IMR-90 (cell line): ENCODE measurements around the gene PRSS33. TPM values are rescaled to one million over a fixed set of nuclear protein-coding genes. Genes with fewer than 3 reads are reported as not detected.
A peak's percentile ranks its signal among the peaks of the same experiment; 100 is the strongest.

Experiments used
- ATAC-seq: fragments of 200-7000 bp; cut with Tn5 transposase; 2 replicates; pipeline ENCODE4 v1.9.1; 2020; ENCODE audit warnings: low read depth, mild to moderate bottlenecking, moderate library complexity
- BruUV-seq: library from RNA; stranded (reverse); fragments of 400-500 nt; replicated peaks from 2 replicates; lab custom pipeline; 2021; lab: Mats Ljungman, UMichigan
- CTCF ChIA-PET: fragments of 300-600 bp; formaldehyde crosslinking; extraction: SDS; loops from one replicate; lab custom pipeline; 2021; ENCODE audit warnings: antibody characterized with exemption; lab: Yijun Ruan, JAX
- POLR2A ChIA-PET: fragments of 300-600 bp; sonication (Branson Sonifier 250); formaldehyde crosslinking; loops from one replicate; lab custom pipeline; 2022; ENCODE audit warnings: antibody characterized with exemption; ENCODE audit not compliant: unreplicated experiment; lab: Charles Lee
- DNase-seq: peaks from one replicate; pipeline ENCODE4 v3.0.0; 2013
- H2AFZ ChIP-seq: replicated peaks from 2 replicates; pipeline ENCODE3; 2013; ENCODE audit warnings: low read length, mild to moderate bottlenecking; ENCODE audit not compliant: poor library complexity
- H2AK5ac ChIP-seq: 2 replicates; pipeline ENCODE4 v1.6.1; 2013; ENCODE audit warnings: low read depth, low read length, inconsistent platforms
- H2AK9ac ChIP-seq: replicated peaks from 2 replicates; pipeline ENCODE3; 2013; ENCODE audit warnings: mild to moderate bottlenecking, low read depth, low read length, moderate library complexity; ENCODE audit not compliant: poor library complexity
- H2BK120ac ChIP-seq: 2 replicates; pipeline ENCODE4 v1.6.1; 2013; ENCODE audit warnings: low read depth, low read length, inconsistent platforms
- H2BK15ac ChIP-seq: 3 replicates; pipeline ENCODE4 v1.6.1; 2013; ENCODE audit warnings: low read depth, low read length, inconsistent platforms
- H2BK20ac ChIP-seq: 2 replicates; pipeline ENCODE4 v1.6.1; 2013; ENCODE audit warnings: low read depth, mild to moderate bottlenecking, inconsistent platforms, low read length, moderate library complexity
- H2BK5ac ChIP-seq: 2 replicates; pipeline ENCODE4 v1.6.1; 2013; ENCODE audit warnings: mild to moderate bottlenecking, low read depth, low read length, inconsistent platforms; ENCODE audit not compliant: poor library complexity, severe bottlenecking
- H3K14ac ChIP-seq: replicated peaks from 2 replicates; pipeline ENCODE4 v1.6.1; 2013; ENCODE audit warnings: low read depth, low read length, inconsistent platforms
- H3K18ac ChIP-seq: 2 replicates; pipeline ENCODE4 v1.6.1; 2013; ENCODE audit warnings: low read depth, low read length, control low read depth
- H3K23ac ChIP-seq: 2 replicates; pipeline ENCODE4 v1.6.1; 2013; ENCODE audit warnings: low read depth, low read length, inconsistent platforms
- H3K27ac ChIP-seq: 2 replicates; pipeline ENCODE4 v1.5.1; 2013; ENCODE audit warnings: mild to moderate bottlenecking, control low read depth, low read length; ENCODE audit not compliant: insufficient read depth
- H3K27me3 ChIP-seq: 2 replicates; pipeline ENCODE4 v1.6.1; 2013; ENCODE audit warnings: low read length; ENCODE audit not compliant: control insufficient read depth, insufficient read depth
- H3K36me3 ChIP-seq: 2 replicates; pipeline ENCODE4 v1.6.1; 2013; ENCODE audit warnings: low read length, mixed read lengths; ENCODE audit not compliant: control insufficient read depth, insufficient read depth
- H3K4ac ChIP-seq: 2 replicates; pipeline ENCODE4 v1.6.1; 2013; ENCODE audit warnings: low read depth, low read length, inconsistent platforms
- H3K4me1 ChIP-seq: 2 replicates; pipeline ENCODE4 v1.6.1; 2013; ENCODE audit warnings: low read length, mixed read lengths; ENCODE audit not compliant: control insufficient read depth, insufficient read depth
- H3K4me2 ChIP-seq: 2 replicates; pipeline ENCODE4 v1.6.1; 2013; ENCODE audit warnings: low read depth, mild to moderate bottlenecking, control low read depth, low read length, moderate library complexity
- H3K4me3 ChIP-seq: 2 replicates; pipeline ENCODE4 v1.5.1; 2013; ENCODE audit warnings: low read depth, mild to moderate bottlenecking, control low read depth, low read length, moderate library complexity; ENCODE audit not compliant: insufficient read depth
- H3K56ac ChIP-seq: 2 replicates; pipeline ENCODE4 v1.6.1; 2013; ENCODE audit warnings: low read length, inconsistent platforms; ENCODE audit not compliant: insufficient read depth; ENCODE audit errors: extremely low read depth
- H3K79me1 ChIP-seq, 2 experiments: 2 replicates each; pipeline ENCODE4 v1.6.1; 2013; ENCODE audit warnings: low read length in 2 of 2, inconsistent platforms in 1 of 2, low read depth in 1 of 2
- H3K9ac ChIP-seq: 2 replicates; pipeline ENCODE4 v1.6.1; 2013; ENCODE audit warnings: low read depth, low read length, control low read depth
- H3K9me1 ChIP-seq: 2 replicates; pipeline ENCODE4 v1.6.1; 2013; ENCODE audit warnings: low read length, inconsistent platforms; ENCODE audit not compliant: insufficient read depth
- H3K9me3 ChIP-seq: 2 replicates; pipeline ENCODE4 v1.6.1; 2013; ENCODE audit warnings: low read length; ENCODE audit not compliant: control insufficient read depth, insufficient read depth
- H4K20me1 ChIP-seq: 2 replicates; pipeline ENCODE4 v1.6.1; 2013; ENCODE audit warnings: low read length, inconsistent platforms; ENCODE audit not compliant: insufficient read depth
- H4K5ac ChIP-seq: 2 replicates; pipeline ENCODE4 v1.6.1; 2013; ENCODE audit warnings: mild to moderate bottlenecking, low read depth, low read length, control low read depth
- H4K8ac ChIP-seq, 2 experiments: 2 replicates each; pipeline ENCODE4 v1.6.1; 2013; ENCODE audit warnings: low read depth in 2 of 2, low read length in 2 of 2, control low read depth in 1 of 2, inconsistent platforms in 1 of 2
- H4K91ac ChIP-seq: 2 replicates; pipeline ENCODE4 v1.6.1; 2013; ENCODE audit warnings: low read depth, low read length, inconsistent platforms; ENCODE audit not compliant: insufficient read depth
- BHLHE40 ChIP-seq: fragments of 150-350 bp; IDR thresholded peaks from 2 replicates; pipeline ENCODE4 v1.6.1; 2016; ENCODE audit warnings: mild to moderate bottlenecking, low read depth, low read length
- CEBPB ChIP-seq: IDR thresholded peaks from 2 replicates; pipeline ENCODE4 v1.6.1; 2012; ENCODE audit warnings: low read depth, low read length, improper control_type of control experiment
- FOS ChIP-seq: fragments of 150-350 bp; IDR thresholded peaks from 2 replicates; pipeline ENCODE4 v1.6.1; 2016; ENCODE audit warnings: low read depth, low read length
- MAZ ChIP-seq: IDR thresholded peaks from 2 replicates; pipeline ENCODE4 v1.6.1; 2012; ENCODE audit warnings: low read depth, mild to moderate bottlenecking, low read length, improper control_type of control experiment, moderate library complexity, borderline replicate concordance
- NFE2L2 ChIP-seq: fragments of 150-350 bp; IDR thresholded peaks from 2 replicates; pipeline ENCODE4 v1.6.1; 2016; ENCODE audit warnings: low read depth, mild to moderate bottlenecking, low read length
- POLR2A ChIP-seq: IDR thresholded peaks from 2 replicates; pipeline ENCODE4 v1.6.1; 2012; ENCODE audit warnings: mild to moderate bottlenecking, low read depth, low read length
- RAD21 ChIP-seq: IDR thresholded peaks from 2 replicates; pipeline ENCODE4 v1.6.1; 2012; ENCODE audit warnings: low read length, improper control_type of control experiment
- RCOR1 ChIP-seq: IDR thresholded peaks from 2 replicates; pipeline ENCODE4 v1.6.1; 2012; ENCODE audit warnings: mild to moderate bottlenecking, low read length, improper control_type of control experiment; ENCODE audit not compliant: insufficient replicate concordance
- SMC3 ChIP-seq: fragments of 150-350 bp; IDR thresholded peaks from 2 replicates; pipeline ENCODE4 v1.6.1; 2016; ENCODE audit warnings: low read depth, mild to moderate bottlenecking, antibody characterized with exemption, low read length, moderate library complexity
- WGBS, 2 experiments: methylation state at CpG; one replicate each; pipeline versions ENCODE4 v1.1.5 to v1.1.7; 2013; ENCODE audit warnings: missing lambda C conversion rate in 2 of 2; ENCODE audit not compliant: insufficient read length in 1 of 2; ENCODE audit errors: extremely low coverage in 2 of 2; 5-methylcytosine and 5-hydroxymethylcytosine counted together
- dilution Hi-C: fragments of 300-500 bp; cut with HindIII; formaldehyde crosslinking; loops from one replicate; pipeline ENCODE4 v1.14.3; 2018; ENCODE audit warnings: low sequenced_read_pairs; ENCODE audit not compliant: unreplicated experiment
- in situ Hi-C: fragments of 300-500 bp; cut with MboI; formaldehyde crosslinking; loops from 3 replicates; pipeline ENCODE4 v1.14.3; 2019; ENCODE audit warnings: low sequenced_read_pairs, inconsistent platforms, mixed read lengths
- intact Hi-C: fragments of 100-400 bp; cut with micrococcal nuclease; formaldehyde crosslinking; loops from 2 replicates; pipeline ENCODE4 v1.10.0; 2022
- polyA plus RNA-seq, 3 experiments: library from polyadenylated mRNA; depleted of rRNA; stranded (reverse); fragments of >200 nt; gene quantifications; 2 replicates each; pipeline ENCODE4 v1.2.3, GENCODE V29; 2012; ENCODE audit warnings: low replicate concordance in 1 of 3
- total RNA-seq: library from RNA; depleted of rRNA; stranded (reverse); fragments of >200 nt; gene quantifications from 2 replicates; pipeline ENCODE4 v1.2.3, GENCODE V29; 2012
- TF ChIP-seq, protein P1 (sequence below): fragments of 150-350 bp; IDR thresholded peaks from 2 replicates; pipeline ENCODE4 v1.6.1; 2017; ENCODE audit warnings: mild to moderate bottlenecking, antibody characterized with exemption, low read length, low read depth

Gene PRSS33
- total and polyA plus RNA-seq, 2 of the 4 experiments (the other 2 are of a cell fraction) = not detected

DNA sequence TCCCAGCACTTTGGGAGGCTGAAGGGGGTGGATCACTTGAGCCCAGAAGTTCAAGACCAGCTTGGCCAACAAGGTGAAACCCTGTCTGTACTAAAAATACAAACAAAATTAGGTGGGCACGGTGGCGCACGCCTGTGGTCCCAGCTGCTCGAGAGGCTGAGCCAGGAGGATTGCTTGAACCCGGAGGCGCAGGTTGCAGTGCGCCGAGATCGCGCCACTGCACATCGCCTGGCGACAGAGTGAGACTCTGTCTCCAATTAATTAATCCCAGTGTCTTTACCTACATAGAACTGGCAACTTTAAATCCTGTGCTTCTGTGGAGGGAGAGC is 8.8 kb downstream of the PRSS33 start:
- Histone ChIP-seq H3K4me1 (peaks cover 4% of the 10 kb centered on the region), H3K23ac (peak overlapping the region; percentile 99; the same call in 1 of the 2 replicates), H3K27me3 (peaks cover 6% of the 10 kb centered on the region; the same call in 1 of the 2 replicates), H3K36me3 (peaks cover 16% of the 10 kb centered on the region), H3K9me1 (peaks cover 10% of the 10 kb centered on the region), H2BK120ac (no peak overlapping the region), H2BK15ac (no peak overlapping the region), H2AFZ (no peak overlapping the region), H3K4ac (peak overlapping the region; percentile 99; the same call in 1 of the 2 replicates), H3K4me3 (no peak overlapping the region), H3K79me1 (peaks cover 16 to 56% of the 10 kb centered on the region in 2 experiments), H4K5ac (no peak overlapping the region; the same call in 1 of the 2 replicates), H3K18ac (no peak overlapping the region), H2AK9ac (peak overlapping the region; percentile 68), H3K56ac (no peak overlapping the region), H4K91ac (no peak overlapping the region), H3K9ac (no peak overlapping the region), H3K27ac (no peak overlapping the region), H3K9me3 (no peaks in the 10 kb centered on the region), H2AK5ac (peak overlapping the region; percentile 98; the same call in 1 of the 2 replicates), H3K4me2 (no peak overlapping the region; the same call in 1 of the 2 replicates), H4K8ac (peak overlapping the region in 1 of 2 experiments; percentile 99; a peak in 2 of 4 replicates), H4K20me1 (peaks cover 25% of the 10 kb centered on the region), H3K14ac (no peak overlapping the region; the same call in 1 of the 2 replicates), H2BK5ac (no peak overlapping the region), H2BK20ac (no peak overlapping the region)
- TF ChIP-seq FOS (no peak), NFE2L2 (no peak), SMC3 (no peak), MAZ (no peak), BHLHE40 (no peak), RCOR1 (no peak), CEBPB (no peak), RAD21 (no peak), POLR2A (no peak)
- TF ChIP-seq, protein P1, sequence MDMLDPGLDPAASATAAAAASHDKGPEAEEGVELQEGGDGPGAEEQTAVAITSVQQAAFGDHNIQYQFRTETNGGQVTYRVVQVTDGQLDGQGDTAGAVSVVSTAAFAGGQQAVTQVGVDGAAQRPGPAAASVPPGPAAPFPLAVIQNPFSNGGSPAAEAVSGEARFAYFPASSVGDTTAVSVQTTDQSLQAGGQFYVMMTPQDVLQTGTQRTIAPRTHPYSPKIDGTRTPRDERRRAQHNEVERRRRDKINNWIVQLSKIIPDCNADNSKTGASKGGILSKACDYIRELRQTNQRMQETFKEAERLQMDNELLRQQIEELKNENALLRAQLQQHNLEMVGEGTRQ = no peak
- 100% methylated on average over 1 of the region's 12 CpGs; no CpG with 5 or more reads in 1 of the 2 experiments for WGBS, 2 experiments
- ChIA-PET POLR2A (no interaction called here), CTCF (no interaction called here)
- ATAC-seq = no peak
- dilution Hi-C loops (no loop called here), intact Hi-C loops (no loop called here), in situ Hi-C loops (no loop called here)
- DNase-seq = no peak
- no TSS peak for BruUV-seq
